Spleen (tissue), 7 donors: ENCODE measurements around the gene CCL21.

Experiments used
- POLR2A ChIP-seq, 3 donors: fragments of 450-650 bp; IDR thresholded peaks; one replicate each; pipeline ENCODE4 v1.5.1; 2017; ENCODE audit warnings: antibody characterized with exemption in 3 of 3, mild to moderate bottlenecking in 1 of 3
- TF ChIP-seq, protein P1 (sequence below), 11 experiments: fragments of 200-600 bp in 7 of 11; fragments of 450-650 bp in 4 of 11; sonication (generic) in 4 of 11; IDR thresholded peaks in 8 of 11; conservative IDR thresholded peaks in 3 of 11; 1 replicate in 7 of 11; 2 replicates in 4 of 11; pipeline versions ENCODE4 v1.4.0 to v1.8.0; 2016 to 2021; ENCODE audit warnings: antibody characterized with exemption in 11 of 11, inconsistent platforms in 4 of 11, mild to moderate bottlenecking in 1 of 11
- donor health status: DM: no; HTN: no; CAD: no; lungs with moderate emphysema.
- donor health status: DM: no; HTN: no; CAD: no.
- donor health status: DM: no; HTN: no; CAD: no.

DNA sequence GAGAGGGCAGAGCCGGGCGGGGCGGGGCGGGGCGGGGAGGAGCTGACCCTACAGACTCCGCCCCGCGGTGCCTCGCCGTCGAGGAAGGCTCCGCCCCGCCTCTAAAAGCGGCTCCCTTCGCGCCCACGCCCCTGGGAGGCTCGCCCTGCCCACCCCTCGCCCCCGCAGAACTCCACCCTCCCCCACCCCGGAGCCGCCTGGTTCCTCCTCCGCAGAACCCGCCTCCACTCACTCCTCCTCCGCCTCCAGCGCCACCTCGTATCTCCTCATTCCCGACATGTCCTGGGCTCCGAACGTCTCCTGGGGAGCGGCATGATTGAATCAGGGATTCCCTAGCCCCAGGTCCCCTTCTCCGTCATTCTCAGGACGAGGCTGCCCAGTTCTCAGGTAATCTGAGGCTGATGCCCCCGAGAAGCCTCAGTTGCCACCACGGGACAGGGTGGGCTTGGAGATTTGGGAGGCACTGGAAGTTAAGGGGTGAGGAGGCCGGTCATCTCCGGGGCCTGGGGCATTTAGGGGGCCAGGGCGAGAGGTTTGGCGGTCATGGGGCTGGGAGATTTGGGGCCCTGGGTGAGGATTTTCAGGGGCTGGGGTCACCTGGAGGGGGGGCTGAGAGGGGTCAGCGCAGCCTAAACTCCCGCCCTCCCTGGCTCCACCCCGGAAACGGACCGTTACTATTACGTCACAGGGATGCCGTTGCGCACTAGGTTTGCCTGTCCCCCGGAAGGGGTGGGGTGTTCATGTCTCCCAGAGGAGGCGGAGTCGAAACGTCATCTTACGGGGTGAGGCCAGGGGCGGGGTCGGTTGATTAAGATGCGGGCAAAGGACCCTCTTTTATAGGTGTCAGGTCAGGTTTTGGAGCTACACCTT is 44.3 kb downstream of the CCL21 start:
- TF ChIP-seq, protein P1, sequence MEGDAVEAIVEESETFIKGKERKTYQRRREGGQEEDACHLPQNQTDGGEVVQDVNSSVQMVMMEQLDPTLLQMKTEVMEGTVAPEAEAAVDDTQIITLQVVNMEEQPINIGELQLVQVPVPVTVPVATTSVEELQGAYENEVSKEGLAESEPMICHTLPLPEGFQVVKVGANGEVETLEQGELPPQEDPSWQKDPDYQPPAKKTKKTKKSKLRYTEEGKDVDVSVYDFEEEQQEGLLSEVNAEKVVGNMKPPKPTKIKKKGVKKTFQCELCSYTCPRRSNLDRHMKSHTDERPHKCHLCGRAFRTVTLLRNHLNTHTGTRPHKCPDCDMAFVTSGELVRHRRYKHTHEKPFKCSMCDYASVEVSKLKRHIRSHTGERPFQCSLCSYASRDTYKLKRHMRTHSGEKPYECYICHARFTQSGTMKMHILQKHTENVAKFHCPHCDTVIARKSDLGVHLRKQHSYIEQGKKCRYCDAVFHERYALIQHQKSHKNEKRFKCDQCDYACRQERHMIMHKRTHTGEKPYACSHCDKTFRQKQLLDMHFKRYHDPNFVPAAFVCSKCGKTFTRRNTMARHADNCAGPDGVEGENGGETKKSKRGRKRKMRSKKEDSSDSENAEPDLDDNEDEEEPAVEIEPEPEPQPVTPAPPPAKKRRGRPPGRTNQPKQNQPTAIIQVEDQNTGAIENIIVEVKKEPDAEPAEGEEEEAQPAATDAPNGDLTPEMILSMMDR (IDR thresholded peaks at IDR 0.05 in 8 of 11, conservative IDR thresholded peaks at IDR 0.05 in 3 of 11) = peak in 2 of 11 experiments; percentile 16 to 41
- no peak for TF ChIP-seq POLR2A (IDR thresholded peaks at IDR 0.05)
